GM12873 (cell line): ENCODE data around the gene INS.

ENCODE experiments used
- TF ChIP-seq, protein P1 (sequence below): IDR thresholded peaks from 2 replicates; pipeline ENCODE4 v1.5.1; 2012; ENCODE audit warnings: low read depth, mild to moderate bottlenecking, moderate library complexity, low read length, control low read depth; ENCODE audit not compliant: insufficient read depth; ENCODE audit errors: missing control alignments

INS gene

DNA sequence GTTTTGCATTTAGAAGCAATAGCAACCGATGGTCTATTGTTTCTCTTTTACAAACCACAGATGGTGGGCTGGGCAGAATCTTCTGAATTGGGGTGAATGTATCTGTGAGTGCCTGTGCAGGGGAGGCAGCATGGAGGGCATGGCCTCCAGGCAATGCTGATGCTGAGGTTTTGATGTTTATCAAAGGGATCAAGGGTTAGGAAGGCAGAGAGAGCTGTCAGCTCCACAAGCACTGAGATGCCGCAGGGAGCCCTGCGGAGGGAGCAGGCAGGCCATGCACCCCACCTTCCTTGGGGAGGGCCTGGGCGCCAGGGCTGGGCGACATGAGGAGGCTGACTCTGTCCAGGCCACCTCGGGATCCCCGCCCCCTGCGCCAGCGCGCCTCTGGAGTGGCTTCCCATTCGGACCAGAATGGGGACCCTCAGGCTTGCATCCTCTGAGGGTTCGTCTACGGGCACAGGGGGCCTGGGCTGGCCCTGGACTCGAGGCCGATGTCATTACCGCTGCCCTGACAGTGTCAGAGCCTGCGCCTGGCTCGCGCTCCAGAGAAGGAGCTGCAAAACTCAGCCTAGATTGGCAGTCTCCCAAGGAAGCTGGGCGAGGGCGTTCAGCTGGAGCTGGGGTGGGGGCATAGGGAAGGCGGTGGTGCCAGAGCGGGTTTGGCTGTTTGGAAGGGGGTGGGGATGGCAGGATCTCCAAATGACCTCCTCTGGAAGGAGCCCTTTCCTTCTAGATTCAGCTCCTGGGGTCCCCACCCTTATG lies 24.5 kb upstream of the INS start:
- TF ChIP-seq, protein P1, sequence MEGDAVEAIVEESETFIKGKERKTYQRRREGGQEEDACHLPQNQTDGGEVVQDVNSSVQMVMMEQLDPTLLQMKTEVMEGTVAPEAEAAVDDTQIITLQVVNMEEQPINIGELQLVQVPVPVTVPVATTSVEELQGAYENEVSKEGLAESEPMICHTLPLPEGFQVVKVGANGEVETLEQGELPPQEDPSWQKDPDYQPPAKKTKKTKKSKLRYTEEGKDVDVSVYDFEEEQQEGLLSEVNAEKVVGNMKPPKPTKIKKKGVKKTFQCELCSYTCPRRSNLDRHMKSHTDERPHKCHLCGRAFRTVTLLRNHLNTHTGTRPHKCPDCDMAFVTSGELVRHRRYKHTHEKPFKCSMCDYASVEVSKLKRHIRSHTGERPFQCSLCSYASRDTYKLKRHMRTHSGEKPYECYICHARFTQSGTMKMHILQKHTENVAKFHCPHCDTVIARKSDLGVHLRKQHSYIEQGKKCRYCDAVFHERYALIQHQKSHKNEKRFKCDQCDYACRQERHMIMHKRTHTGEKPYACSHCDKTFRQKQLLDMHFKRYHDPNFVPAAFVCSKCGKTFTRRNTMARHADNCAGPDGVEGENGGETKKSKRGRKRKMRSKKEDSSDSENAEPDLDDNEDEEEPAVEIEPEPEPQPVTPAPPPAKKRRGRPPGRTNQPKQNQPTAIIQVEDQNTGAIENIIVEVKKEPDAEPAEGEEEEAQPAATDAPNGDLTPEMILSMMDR: no peak

DNA sequence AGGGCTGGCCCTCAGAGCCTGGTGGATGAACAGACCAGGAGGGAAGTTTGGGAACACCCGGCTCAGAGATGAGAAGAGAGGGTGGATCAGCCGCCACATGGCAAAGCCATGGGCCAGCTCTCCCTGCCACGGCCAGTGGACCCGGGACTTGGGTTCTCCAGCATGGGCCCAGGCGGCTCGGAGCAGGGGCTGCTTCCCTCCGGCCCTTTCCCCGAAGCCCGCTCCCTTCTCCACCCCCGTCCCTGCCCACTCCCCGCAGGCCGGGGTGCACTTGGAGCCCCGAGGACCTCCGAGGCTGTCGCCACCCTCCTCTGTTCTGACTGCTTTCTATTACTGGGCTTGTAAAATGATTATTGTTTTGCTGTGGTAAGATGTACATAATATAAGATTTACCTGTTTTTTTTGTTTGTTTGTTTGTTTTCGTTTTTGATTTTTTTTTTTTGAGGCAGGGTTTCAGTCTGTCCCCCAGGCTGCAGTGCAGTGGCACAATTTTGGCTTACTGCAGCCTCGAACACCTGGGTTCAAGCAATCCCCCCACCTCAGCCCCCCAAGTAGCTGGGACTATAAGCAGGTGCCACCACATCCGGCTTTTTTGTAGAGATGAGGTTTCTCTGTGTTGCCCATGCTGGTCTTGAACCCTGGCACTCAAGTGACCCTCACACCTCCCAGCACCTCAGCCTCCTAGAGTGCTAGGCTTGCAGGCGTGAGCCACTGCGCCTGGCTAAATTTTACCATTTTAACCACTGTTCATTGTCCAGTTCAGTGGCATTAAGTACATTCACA lies 21.9 kb upstream of the INS start:
- TF ChIP-seq, protein P1: no peak

DNA sequence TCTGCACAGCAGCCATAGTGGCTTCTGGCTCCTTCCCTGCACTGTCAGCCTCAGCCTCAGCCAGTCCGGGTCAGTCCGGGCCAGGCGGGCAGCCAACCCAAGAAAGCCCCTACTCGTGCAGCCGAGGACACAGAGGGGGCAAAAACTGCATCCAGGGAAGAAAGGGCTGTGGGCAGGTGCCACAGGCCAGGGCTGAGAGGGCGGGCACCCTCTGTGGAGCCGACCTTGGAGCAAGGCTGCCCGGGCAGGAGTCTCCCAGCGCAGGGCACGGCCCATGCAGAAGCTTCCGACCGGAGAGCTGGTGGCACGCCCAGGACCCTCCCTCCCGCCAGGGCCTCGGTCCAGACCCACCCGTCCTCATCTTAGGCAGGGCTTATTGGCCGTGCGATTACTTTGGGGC lies 21.1 kb upstream of the INS start:
- TF ChIP-seq, protein P1: no peak

DNA sequence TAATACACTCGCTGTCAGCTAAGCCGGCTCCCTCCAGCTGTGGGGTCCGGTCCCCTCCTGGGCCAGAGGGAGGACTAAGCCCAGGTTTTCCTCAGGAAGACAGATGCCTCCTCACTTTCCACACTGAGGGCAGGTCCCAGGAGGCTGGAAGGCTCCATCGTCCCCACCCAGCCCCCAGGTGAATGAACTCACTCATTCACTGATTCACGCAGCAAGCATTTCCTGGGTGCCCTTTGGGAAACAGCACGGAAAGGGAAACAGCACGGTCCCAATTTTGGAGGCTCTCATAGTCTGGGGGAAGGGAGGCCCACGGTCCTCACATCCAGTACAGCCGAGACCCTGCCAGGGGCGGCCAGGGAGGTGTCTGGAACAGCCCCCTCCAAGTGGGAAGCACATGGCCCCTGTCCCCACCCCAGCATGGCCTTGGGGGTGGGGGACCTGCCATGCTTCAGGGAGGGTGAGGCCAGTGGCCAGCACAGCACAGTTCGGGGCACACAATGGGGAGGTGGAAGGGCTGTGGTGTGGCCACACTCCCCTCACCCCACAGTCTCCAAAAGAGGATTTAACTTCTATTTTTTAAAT lies 19.9 kb upstream of the INS start:
- TF ChIP-seq, protein P1: no peak

DNA sequence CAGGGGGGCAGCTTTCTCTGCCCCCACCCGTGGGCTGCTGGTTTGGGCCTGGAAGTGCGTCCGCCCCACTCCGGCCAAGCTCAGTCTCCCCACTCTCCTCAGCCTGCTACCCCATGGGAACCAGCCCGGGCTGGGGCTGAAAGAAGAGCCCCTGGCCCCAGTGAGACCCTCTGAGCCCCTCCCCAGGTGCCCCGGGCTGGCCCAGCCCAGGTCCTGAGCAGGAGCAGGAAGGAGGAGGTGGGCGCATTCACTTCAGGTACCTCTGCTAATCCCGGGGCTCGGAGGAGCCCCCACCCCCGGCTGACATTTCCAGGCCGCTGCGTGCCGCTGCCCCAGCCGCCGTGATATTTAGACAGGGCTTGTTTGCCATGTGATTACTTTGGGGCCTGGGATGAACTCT lies 19.3 kb upstream of the INS start:
- TF ChIP-seq, protein P1: no peak

DNA sequence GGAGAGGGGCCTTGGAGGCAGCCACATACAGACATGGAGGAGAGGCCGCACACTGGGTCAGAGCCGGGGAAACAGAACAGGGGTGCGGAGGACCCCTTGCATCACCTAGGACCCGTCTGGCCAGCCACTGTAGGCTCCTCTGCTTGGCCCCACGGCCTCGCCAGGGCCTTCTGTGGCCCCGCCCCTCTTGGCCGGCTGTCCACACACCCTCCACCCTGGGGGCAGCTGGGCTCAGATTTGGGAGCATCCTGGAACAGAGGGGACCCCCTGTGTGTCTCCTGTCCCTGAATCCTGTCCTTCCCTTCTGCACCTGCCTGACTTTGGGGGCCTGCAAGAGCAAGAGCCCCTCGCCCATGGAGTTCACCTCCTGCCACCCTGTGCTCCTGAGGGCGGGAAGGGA lies 18.5 kb upstream of the INS start:
- TF ChIP-seq, protein P1: no peak

DNA sequence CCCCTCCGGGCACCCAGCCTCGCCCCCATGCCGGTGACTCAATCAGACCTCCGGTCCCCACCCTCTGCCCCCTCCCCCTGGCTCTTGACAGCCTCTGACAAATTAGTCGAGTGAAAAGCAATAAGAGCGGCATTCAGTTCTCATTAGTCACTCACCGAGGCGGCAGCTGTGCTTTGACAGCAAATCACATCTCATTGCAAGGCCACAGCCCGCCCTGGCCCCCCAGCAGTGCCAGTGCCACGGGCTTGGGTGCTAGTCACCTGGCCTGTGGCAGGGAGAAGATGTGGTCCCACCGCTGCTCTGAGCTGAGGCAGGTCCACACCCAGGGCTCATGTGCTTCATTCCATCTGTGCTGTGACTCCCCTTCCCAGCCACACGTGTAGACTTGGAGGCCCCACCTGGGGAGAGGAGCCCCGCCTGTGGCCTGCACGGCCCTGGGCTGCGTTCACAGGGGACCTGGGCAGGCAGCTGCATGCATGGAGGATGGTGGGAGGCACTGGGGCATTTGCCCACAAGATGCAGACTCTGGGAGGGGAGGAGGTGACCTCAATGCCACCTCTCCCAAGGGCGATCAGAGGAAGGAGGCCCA lies 18.0 kb upstream of the INS start:
- TF ChIP-seq, protein P1: no peak
